Panc1 (cell line): Measurements from ENCODE around the gene SLC13A1. TPM values are rescaled to one million over a fixed set of nuclear protein-coding genes. Genes with fewer than 3 reads are reported as not detected.

Source experiments
- ATAC-seq: fragments of 200-7000 bp; cut with Tn5 transposase; 2 replicates; pipeline ENCODE4 v1.9.1; 2020; ENCODE audit warnings: mild to moderate bottlenecking, moderate library complexity
- BruUV-seq: library from RNA; stranded (reverse); fragments of 400-500 nt; replicated peaks from 2 replicates; lab custom pipeline; 2021; lab: Mats Ljungman, UMichigan
- CTCF ChIA-PET: fragments of 300-600 bp; sonication (Branson Sonifier 250); formaldehyde crosslinking; loops from one replicate; lab custom pipeline; 2022; ENCODE audit warnings: antibody characterized with exemption; lab: Charles Lee
- POLR2A ChIA-PET: fragments of 300-600 bp; sonication (Branson Sonifier 250); formaldehyde crosslinking; loops from one replicate; lab custom pipeline; 2022; ENCODE audit warnings: antibody characterized with exemption; lab: Charles Lee
- DNase-seq: peaks from one replicate; pipeline ENCODE4 v3.0.0-alpha.2; 2010; ENCODE audit warnings: low read depth, low spot score
- H3K27ac ChIP-seq: 2 replicates; pipeline ENCODE4 v1.5.1; 2011; ENCODE audit warnings: mild to moderate bottlenecking, low read length, inconsistent platforms
- H3K27me3 ChIP-seq: fragments of 200-500 bp; sonication (Bioruptor generic); 2 replicates; pipeline ENCODE4 v1.6.0; 2014; ENCODE audit warnings: low read length, inconsistent platforms; ENCODE audit not compliant: control insufficient read depth, insufficient read depth
- H3K36me3 ChIP-seq: fragments of 200-500 bp; sonication (Bioruptor generic); 2 replicates; pipeline ENCODE4 v1.5.1; 2014; ENCODE audit warnings: inconsistent platforms, mild to moderate bottlenecking, low read length, moderate library complexity; ENCODE audit not compliant: control insufficient read depth, insufficient read depth
- H3K4me1 ChIP-seq: 2 replicates; pipeline ENCODE4 v1.5.1; 2011; ENCODE audit warnings: inconsistent platforms, mild to moderate bottlenecking, low read length, moderate library complexity; ENCODE audit not compliant: control insufficient read depth, insufficient read depth
- H3K4me3 ChIP-seq, 2 experiments: 2 replicates each; pipeline ENCODE4 v1.5.1; 2011 to 2012; ENCODE audit warnings: low read depth in 2 of 2, low read length in 2 of 2, mild to moderate bottlenecking in 2 of 2, inconsistent platforms in 1 of 2, moderate library complexity in 1 of 2
- H3K9me3 ChIP-seq: fragments of 200-500 bp; sonication (Bioruptor generic); 2 replicates; pipeline ENCODE4 v1.5.1; 2014; ENCODE audit warnings: low read depth, mild to moderate bottlenecking, inconsistent platforms, low read length, moderate library complexity; ENCODE audit not compliant: control insufficient read depth, insufficient read depth
- POLR2AphosphoS5 ChIP-seq: IDR thresholded peaks from 2 replicates; pipeline ENCODE4 v1.6.1; 2012; ENCODE audit warnings: mild to moderate bottlenecking, low read depth, low read length, moderate library complexity
- REST ChIP-seq, 2 experiments: IDR thresholded peaks; 2 replicates each; pipeline ENCODE4 v1.6.1; 2011 to 2012; ENCODE audit warnings: low read depth in 2 of 2, control low read depth in 1 of 2, low read length in 1 of 2, mild to moderate bottlenecking in 1 of 2, moderate library complexity in 1 of 2; ENCODE audit not compliant: insufficient read depth in 1 of 2
- SIN3A ChIP-seq: IDR thresholded peaks from 2 replicates; pipeline ENCODE4 v1.6.1; 2012; ENCODE audit warnings: low read depth, mild to moderate bottlenecking, low read length, moderate library complexity, borderline replicate concordance; ENCODE audit not compliant: insufficient read depth
- TCF7L2 ChIP-seq: IDR thresholded peaks from 2 replicates; pipeline ENCODE4 v1.6.1; 2011; ENCODE audit warnings: mild to moderate bottlenecking, low read depth, low read length, inconsistent platforms
- in situ Hi-C: cut with HindIII; loops from 2 replicates; pipeline ENCODE4 v1.10.0; 2016; ENCODE audit warnings: low sequenced_read_pairs, low pct_unique_long_range_greater_than_20kb
- intact Hi-C: fragments of 100-400 bp; cut with micrococcal nuclease; formaldehyde crosslinking; loops from one replicate; pipeline ENCODE4 v1.10.0; 2022; ENCODE audit not compliant: unreplicated experiment
- total RNA-seq: library from RNA; stranded (reverse); gene quantifications from one replicate; pipeline ENCODE4 v1.2.1, GENCODE V29; 2021; ENCODE audit not compliant: unreplicated experiment
- TF ChIP-seq, protein P1 (sequence below): fragments of 450-650 bp; IDR thresholded peaks from 2 replicates; pipeline ENCODE4 v1.5.1; 2017; ENCODE audit warnings: mild to moderate bottlenecking

SLC13A1 gene
- total RNA-seq, 1 experiment from 2014 or later, result not detected

DNA sequence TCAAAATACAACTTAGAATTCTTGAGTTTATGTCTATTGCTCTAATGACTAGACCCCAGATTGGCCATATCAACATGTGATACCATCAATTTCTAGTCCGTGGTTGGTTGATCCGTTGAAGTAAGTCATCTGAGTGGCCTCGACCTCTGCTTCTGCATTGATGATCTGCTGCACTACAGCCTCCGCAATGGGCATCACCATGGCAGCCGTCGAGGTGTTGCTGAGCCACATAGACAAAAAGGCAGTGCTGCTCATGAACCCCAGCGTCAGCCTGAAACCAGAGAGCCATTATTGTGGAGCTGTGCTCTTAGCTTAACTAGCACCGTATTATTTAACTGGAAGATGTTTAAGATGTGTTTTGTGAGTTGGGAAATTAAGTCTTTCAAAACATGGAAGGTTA is 30.7 kb downstream of the SLC13A1 start:
- no peak overlapping the region for H3K27ac ChIP-seq
- DNase-seq, result no peak
- TF ChIP-seq SIN3A (no peak), POLR2AphosphoS5 (no peak), REST (IDR thresholded peaks at IDR 0.05; ENCODE audit: insufficient read depth in 1 of 2, low read depth in 2 of 2, low read length in 1 of 2) (no peak), TCF7L2 (no peak)
- TF ChIP-seq, protein P1, sequence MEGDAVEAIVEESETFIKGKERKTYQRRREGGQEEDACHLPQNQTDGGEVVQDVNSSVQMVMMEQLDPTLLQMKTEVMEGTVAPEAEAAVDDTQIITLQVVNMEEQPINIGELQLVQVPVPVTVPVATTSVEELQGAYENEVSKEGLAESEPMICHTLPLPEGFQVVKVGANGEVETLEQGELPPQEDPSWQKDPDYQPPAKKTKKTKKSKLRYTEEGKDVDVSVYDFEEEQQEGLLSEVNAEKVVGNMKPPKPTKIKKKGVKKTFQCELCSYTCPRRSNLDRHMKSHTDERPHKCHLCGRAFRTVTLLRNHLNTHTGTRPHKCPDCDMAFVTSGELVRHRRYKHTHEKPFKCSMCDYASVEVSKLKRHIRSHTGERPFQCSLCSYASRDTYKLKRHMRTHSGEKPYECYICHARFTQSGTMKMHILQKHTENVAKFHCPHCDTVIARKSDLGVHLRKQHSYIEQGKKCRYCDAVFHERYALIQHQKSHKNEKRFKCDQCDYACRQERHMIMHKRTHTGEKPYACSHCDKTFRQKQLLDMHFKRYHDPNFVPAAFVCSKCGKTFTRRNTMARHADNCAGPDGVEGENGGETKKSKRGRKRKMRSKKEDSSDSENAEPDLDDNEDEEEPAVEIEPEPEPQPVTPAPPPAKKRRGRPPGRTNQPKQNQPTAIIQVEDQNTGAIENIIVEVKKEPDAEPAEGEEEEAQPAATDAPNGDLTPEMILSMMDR, result no peak
- no peaks in the 10 kb centered on the region for H3K36me3 ChIP-seq
- ChIA-PET POLR2A (no interaction called here), CTCF (no interaction called here)
- H3K27me3 ChIP-seq, result no peaks in the 10 kb centered on the region
- BruUV-seq, result no TSS peak
- intact Hi-C loops, result no loop called here
- in situ Hi-C loops, result no loop called here
- H3K9me3 ChIP-seq, result no peaks in the 10 kb centered on the region
- no peak overlapping the region for H3K4me3 ChIP-seq
- ATAC-seq, result no peak
- H3K4me1 ChIP-seq, result no peaks in the 10 kb centered on the region

GRCh38 chr7:123157606-123158005 is 42.2 kb downstream of the SLC13A1 start:
- POLR2A ChIA-PET, result no interaction called here
- intact Hi-C loops (loop anchor here (10.0 kb wide), 1 partner anchor 353 kb away; no protein-coding TSS in a partner anchor), in situ Hi-C loops (no loop called here)
- no TSS peak for BruUV-seq
- TF ChIP-seq REST (IDR thresholded peaks at IDR 0.05; ENCODE audit: insufficient read depth in 1 of 2, low read depth in 2 of 2, low read length in 1 of 2) (no peak), TCF7L2 (no peak)
- no peaks in the 10 kb centered on the region for H3K4me1 ChIP-seq
- CTCF ChIA-PET, result no interaction called here
- H3K9me3 ChIP-seq, result no peaks in the 10 kb centered on the region
- DNase-seq, result no peak
- no peak for ATAC-seq
- H3K27me3 ChIP-seq, result no peaks in the 10 kb centered on the region
- no peak overlapping the region for H3K4me3 ChIP-seq
- no peak overlapping the region for H3K27ac ChIP-seq
- no peaks in the 10 kb centered on the region for H3K36me3 ChIP-seq
